HepG2 (cell line): ENCODE results near the gene PLEKHG4B. TPM values are rescaled to one million over a fixed set of nuclear protein-coding genes. Genes with fewer than 3 reads are reported as not detected.
"Not testable (repeated sequence)": the region's sequence is repeated elsewhere in the genome, so short reads cannot be mapped to it uniquely, and the experiment has no call there.

ENCODE experiments used
- ATAC-seq: fragments of 200-7000 bp; cut with Tn5 transposase; 3 replicates; pipeline ENCODE4 v1.9.1; 2020; ENCODE audit warnings: mild to moderate bottlenecking, moderate library complexity
- BruUV-seq: library from RNA; stranded (reverse); fragments of 400-500 nt; replicated peaks from 2 replicates; lab custom pipeline; 2021; lab: Mats Ljungman, UMichigan
- CTCF ChIA-PET: fragments of 300-600 bp; formaldehyde crosslinking; extraction: SDS; loops from one replicate; lab custom pipeline; 2021; ENCODE audit warnings: low total read pairs, inconsistent platforms, low intra/inter-chr PET ratio; lab: Yijun Ruan, JAX
- POLR2A ChIA-PET: fragments of 350-600 bp; sonication (Branson Sonifier 250); formaldehyde crosslinking; loops from one replicate; lab custom pipeline; 2020; ENCODE audit warnings: antibody characterized with exemption, inconsistent platforms; lab: Yijun Ruan, JAX
- DNase-seq: peaks from one replicate; pipeline ENCODE4 v3.0.0-alpha.2; 2015; ENCODE audit warnings: low spot score
- FAIRE-seq: peaks from 3 replicates; lab custom pipeline; 2011; peaks lifted over from hg19 to GRCh38; lab: Jason Lieb, UNC
- H2AFZ ChIP-seq: one replicate; pipeline ENCODE4 v1.6.1; 2011; ENCODE audit warnings: low read length, inconsistent platforms
- H3K27ac ChIP-seq: fragments of 300-600 bp; 3 replicates; pipeline ENCODE4 v1.8.0; 2011; ENCODE audit warnings: mixed run types, mild to moderate bottlenecking, mixed read lengths, low read length, inconsistent platforms; ENCODE audit not compliant: insufficient read depth; ENCODE audit errors: extremely low read length
- H3K27me3 ChIP-seq, 2 experiments: fragments of 200-600 bp in 1 of 2; 2 replicates in 1 of 2; 3 replicates in 1 of 2; pipeline versions ENCODE4 v1.6.0 to v1.8.0; 2011; ENCODE audit warnings: low read length in 2 of 2, mild to moderate bottlenecking in 2 of 2, moderate library complexity in 2 of 2, inconsistent platforms in 1 of 2; ENCODE audit not compliant: insufficient read depth in 2 of 2, control insufficient read depth in 1 of 2
- H3K36me3 ChIP-seq, 2 experiments: fragments of 200-600 bp in 1 of 2; replicated peaks in 1 of 2; 2 replicates in 1 of 2; 3 replicates in 1 of 2; pipeline versions ENCODE4 v1.5.1 to v1.8.0; 2011; ENCODE audit warnings: low read length in 2 of 2, inconsistent platforms in 1 of 2; ENCODE audit not compliant: insufficient read depth in 2 of 2, control insufficient read depth in 1 of 2
- H3K4me1 ChIP-seq: 2 replicates; pipeline ENCODE4 v1.5.1; 2012; ENCODE audit warnings: low read length, inconsistent platforms; ENCODE audit not compliant: insufficient read depth
- H3K4me2 ChIP-seq: 2 replicates; pipeline ENCODE4 v1.6.0; 2011; ENCODE audit warnings: low read depth, low read length, inconsistent platforms
- H3K4me3 ChIP-seq, 3 experiments: fragments of 200-600 bp in 1 of 3; sonication (generic), shearing (Covaris generic) in 1 of 3; replicated peaks in 1 of 3; 2 replicates each; pipeline ENCODE4 v1.5.1; 2011 to 2016; ENCODE audit warnings: low read length in 3 of 3, inconsistent platforms in 2 of 3, low read depth in 2 of 3, mild to moderate bottlenecking in 2 of 3, control low read depth in 1 of 3, mixed read lengths in 1 of 3; ENCODE audit not compliant: insufficient read depth in 1 of 3
- H3K79me2 ChIP-seq: one replicate; pipeline ENCODE4 v1.6.1; 2011; ENCODE audit warnings: low read length, inconsistent platforms; ENCODE audit not compliant: insufficient read depth
- H3K9ac ChIP-seq: 2 replicates; pipeline ENCODE4 v1.6.0; 2011; ENCODE audit warnings: mild to moderate bottlenecking, low read depth, low read length, inconsistent platforms; ENCODE audit not compliant: insufficient read depth
- H3K9me3 ChIP-seq: 2 replicates; pipeline ENCODE4 v1.5.1; 2012; ENCODE audit warnings: mild to moderate bottlenecking, low read length
- H4K20me1 ChIP-seq: 2 replicates; pipeline ENCODE4 v1.6.0; 2011; ENCODE audit warnings: inconsistent platforms, mild to moderate bottlenecking, low read length, moderate library complexity; ENCODE audit not compliant: insufficient read depth
- WGBS: methylation state at CpG from one replicate; pipeline ENCODE4 v1.1.6; 2017; ENCODE audit warnings: low lambda C conversion rate; 5-methylcytosine and 5-hydroxymethylcytosine counted together
- in situ Hi-C: cut with HindIII; loops from 2 replicates; pipeline ENCODE4 v1.10.0; 2017; ENCODE audit warnings: low pct_unique_long_range_greater_than_20kb; ENCODE audit not compliant: extremely low pct_ligation_motif_present
- intact Hi-C: fragments of 100-400 bp; cut with micrococcal nuclease; formaldehyde crosslinking; loops from one replicate; pipeline ENCODE4 v1.10.0; 2022; ENCODE audit not compliant: unreplicated experiment
- polyA plus RNA-seq, 8 experiments: library from polyadenylated mRNA; depleted of rRNA in 3 of 8; stranded (reverse) in 7 of 8; unstranded in 1 of 8; fragments of >200 nt; fragmentation: Illumina TruSeq in 4 of 8; extraction: Trizol in 4 of 8; gene quantifications; 2 replicates each; pipeline versions ENCODE4 v1.2.1 to v1.2.3, GENCODE V29; 2011 to 2016; ENCODE audit warnings: low read depth in 4 of 8, missing spikeins in 1 of 8, mixed read lengths in 1 of 8; ENCODE audit not compliant: insufficient read depth in 1 of 8
- small RNA-seq, 3 experiments: library from RNA; depleted of rRNA; stranded (forward); fragments of <200 nt; gene quantifications; one replicate each; pipeline ENCODE3, GENCODE V24; 2012; ENCODE audit warnings: low read depth in 2 of 3, low replicate concordance in 1 of 3; ENCODE audit not compliant: insufficient read length in 3 of 3, insufficient read depth in 2 of 3
- total RNA-seq, 5 experiments: library from RNA; depleted of rRNA; stranded (reverse); fragments of >200 nt; fragmentation: Illumina TruSeq; extraction: Trizol; gene quantifications; 2 replicates each; pipeline ENCODE4 v1.2.3, GENCODE V29; 2016; ENCODE audit warnings: low read depth in 1 of 5

PLEKHG4B gene
- total and polyA plus RNA-seq, 2 of the 13 experiments (the other 11 are each of a cell fraction or from before 2014, with no cell fraction given), result 0.09 TPM; not detected in 1

- WGBS, result 99% methylated on average over 8 of the region's 8 CpGs
Observed at GRCh38 chr5:237931-238330, 146.0 kb downstream of the PLEKHG4B start.

More at GRCh38 chr5:237931-238330, 146.0 kb downstream of the PLEKHG4B start:
- H3K4me1 ChIP-seq, in situ Hi-C loops, H4K20me1 ChIP-seq, FAIRE-seq, intact Hi-C loops, H2AFZ ChIP-seq, H3K4me3 ChIP-seq, POLR2A ChIA-PET, H3K79me2 ChIP-seq, H3K27ac ChIP-seq, ATAC-seq, DNase-seq, H3K9ac ChIP-seq, H3K27me3 ChIP-seq, BruUV-seq, CTCF ChIA-PET, H3K4me2 ChIP-seq, H3K9me3 ChIP-seq: not testable (repeated sequence)
- H3K36me3 ChIP-seq, result peaks cover 11 to 46% of the 10 kb centered on the region in 2 experiments; a peak in 4 of 5 replicates

Small RNA genes lying within 50 kb of the gene (small RNA-seq; reads per million reads assigned to genes)
- gene RF00019, result 0 reads per million in 3 experiments

Other genes with a start within 250 kb of the PLEKHG4B start
- gene LRRC14B, start 99.3 kb downstream of the PLEKHG4B start, total RNA-seq (2016; rRNA removed; fragmentation: Illumina TruSeq; extraction: Trizol), result not detected in 2 replicates
- not detected in 2 replicates for gene LRRC14B, start 99.3 kb downstream of the PLEKHG4B start, polyA plus RNA-seq (2011; rRNA removed)
- gene CCDC127, start 126.0 kb downstream of the PLEKHG4B start, total RNA-seq (2016; rRNA removed; fragmentation: Illumina TruSeq; extraction: Trizol), result 2.8 and 4.3 TPM in 2 replicates
- 2.9 and 3.7 TPM in 2 replicates for gene CCDC127, start 126.0 kb downstream of the PLEKHG4B start, polyA plus RNA-seq (2011; rRNA removed)
- gene SDHA, start 126.2 kb downstream of the PLEKHG4B start, total RNA-seq (2016; rRNA removed; fragmentation: Illumina TruSeq; extraction: Trizol), result 192 and 240 TPM in 2 replicates
- 156 and 185 TPM in 2 replicates for gene SDHA, start 126.2 kb downstream of the PLEKHG4B start, polyA plus RNA-seq (2011; rRNA removed)
- gene PDCD6, start 179.5 kb downstream of the PLEKHG4B start, total RNA-seq (2016; rRNA removed; fragmentation: Illumina TruSeq; extraction: Trizol), result 120 and 134 TPM in 2 replicates
- 150 and 176 TPM in 2 replicates for gene PDCD6, start 179.5 kb downstream of the PLEKHG4B start, polyA plus RNA-seq (2011; rRNA removed)
- gene AHRR, start 229.5 kb downstream of the PLEKHG4B start, total RNA-seq (2016; rRNA removed; fragmentation: Illumina TruSeq; extraction: Trizol), result 0.13 and 0.35 TPM in 2 replicates
- 0.18 and 0.28 TPM in 2 replicates for gene AHRR, start 229.5 kb downstream of the PLEKHG4B start, polyA plus RNA-seq (2011; rRNA removed)